ENCODE results near the gene CCND2. TPM values are rescaled to one million over a fixed set of nuclear protein-coding genes. Genes with fewer than 3 reads are reported as not detected.

The CCND2 gene
- total and polyA plus RNA-seq, 7 donors, result 7.8 to 178 (median 98.7) TPM

DNA sequence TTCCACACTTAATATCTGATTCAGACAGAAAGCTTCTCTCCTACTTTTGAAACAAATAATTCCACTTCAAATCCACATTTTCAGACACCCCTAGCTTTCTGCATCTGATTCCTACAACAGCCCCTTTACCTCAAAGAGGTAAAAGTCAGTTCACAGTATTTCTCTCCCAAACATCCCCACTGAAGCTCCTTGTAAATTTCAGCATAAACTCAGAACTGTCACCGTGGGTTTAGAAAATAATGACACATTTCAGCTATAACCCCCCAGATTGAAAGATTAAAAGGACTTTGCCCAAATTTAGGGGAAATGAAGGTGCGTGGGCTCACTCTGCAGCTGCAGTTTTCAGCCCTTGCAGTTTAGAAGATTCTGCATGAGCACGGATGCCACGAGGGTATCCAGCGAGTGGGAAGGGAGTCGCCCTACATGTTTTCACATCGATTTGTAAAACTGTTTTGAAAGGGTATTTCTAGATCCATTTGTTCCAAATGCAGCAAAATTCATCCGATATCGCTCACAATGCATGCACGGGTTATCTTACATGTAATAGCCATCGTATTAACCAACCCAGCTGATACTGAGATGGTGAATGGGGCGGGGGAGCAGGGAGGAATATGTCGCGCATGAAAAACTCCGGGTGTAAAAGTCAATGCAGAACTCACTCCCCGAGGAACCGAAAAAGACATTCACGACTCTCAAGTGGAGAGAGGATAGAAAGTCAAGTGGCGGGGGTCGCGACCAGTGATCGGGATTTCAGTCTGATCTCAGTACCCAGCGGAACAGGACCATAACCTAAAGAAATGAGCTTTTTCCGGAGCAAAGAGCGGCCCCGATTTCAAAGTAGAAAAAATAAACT is 5.0 kb upstream of the CCND2 start:
- no peaks in the 10 kb centered on the region for H3K27me3 ChIP-seq
- WGBS, 2 donors, result 1% methylated on average over 26 of the region's 26 CpGs

DNA sequence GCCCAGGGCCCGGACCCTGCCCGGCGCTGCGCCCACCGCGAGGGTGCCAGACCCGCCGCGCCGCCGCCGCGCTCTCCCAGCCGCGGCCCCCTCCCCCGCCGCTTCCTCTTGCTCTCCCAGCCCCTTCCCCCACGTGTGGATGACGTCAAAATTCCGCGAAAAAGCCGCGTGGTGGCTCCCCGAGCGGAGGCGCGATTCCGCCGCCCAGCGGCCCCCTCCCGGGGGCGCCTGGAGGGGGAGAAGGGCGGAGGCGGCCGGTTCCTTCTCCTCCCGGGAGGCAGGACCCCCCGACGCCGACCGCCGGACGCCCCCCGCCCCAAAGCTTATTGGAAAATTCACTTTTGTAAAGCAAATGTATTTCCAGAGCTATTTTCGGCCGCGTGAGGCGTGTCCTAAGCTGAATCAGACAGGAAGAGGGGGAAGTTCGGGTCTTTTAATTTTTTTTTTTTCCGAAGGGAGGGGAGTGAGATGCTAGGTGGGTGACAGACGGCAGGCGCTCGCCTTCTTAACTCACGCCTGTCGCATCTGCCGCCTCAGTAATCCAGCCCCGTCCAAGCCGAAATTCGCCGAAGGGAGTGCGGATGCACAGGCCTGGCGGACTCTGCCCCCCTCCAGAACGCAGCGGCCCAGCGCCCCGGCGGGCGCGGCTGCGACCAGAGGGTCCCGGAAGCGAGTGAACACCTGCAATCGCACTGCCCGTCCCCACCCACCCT is 4.1 kb upstream of the CCND2 start:
- WGBS, 2 donors, result 1% methylated on average over 73 of the region's 73 CpGs
- peak overlapping the region; percentile 44 to 91 (median 74) for H3K4me3 ChIP-seq
- H3K27ac ChIP-seq, result peak overlapping the region; percentile 93 to 99 (median 95)
- H3K9me3 ChIP-seq, result no peaks in the 10 kb centered on the region
- intact Hi-C loops (cut with DNase I), result loop anchor here (5.0 kb wide), 1 partner anchor 102 kb away; no protein-coding TSS in a partner anchor
- no peaks in the 10 kb centered on the region for H3K27me3 ChIP-seq
- peaks cover 0 to 37% (median 28%) of the 10 kb centered on the region in 4 donors for H3K4me1 ChIP-seq
- no peaks in the 10 kb centered on the region for H3K36me3 ChIP-seq
- DNase-seq, result peak; percentile 95
- peak; percentile 65 to 83 (median 74) for TF ChIP-seq POLR2AphosphoS5 (IDR thresholded peaks at IDR 0.05)
- TF ChIP-seq, protein P1, sequence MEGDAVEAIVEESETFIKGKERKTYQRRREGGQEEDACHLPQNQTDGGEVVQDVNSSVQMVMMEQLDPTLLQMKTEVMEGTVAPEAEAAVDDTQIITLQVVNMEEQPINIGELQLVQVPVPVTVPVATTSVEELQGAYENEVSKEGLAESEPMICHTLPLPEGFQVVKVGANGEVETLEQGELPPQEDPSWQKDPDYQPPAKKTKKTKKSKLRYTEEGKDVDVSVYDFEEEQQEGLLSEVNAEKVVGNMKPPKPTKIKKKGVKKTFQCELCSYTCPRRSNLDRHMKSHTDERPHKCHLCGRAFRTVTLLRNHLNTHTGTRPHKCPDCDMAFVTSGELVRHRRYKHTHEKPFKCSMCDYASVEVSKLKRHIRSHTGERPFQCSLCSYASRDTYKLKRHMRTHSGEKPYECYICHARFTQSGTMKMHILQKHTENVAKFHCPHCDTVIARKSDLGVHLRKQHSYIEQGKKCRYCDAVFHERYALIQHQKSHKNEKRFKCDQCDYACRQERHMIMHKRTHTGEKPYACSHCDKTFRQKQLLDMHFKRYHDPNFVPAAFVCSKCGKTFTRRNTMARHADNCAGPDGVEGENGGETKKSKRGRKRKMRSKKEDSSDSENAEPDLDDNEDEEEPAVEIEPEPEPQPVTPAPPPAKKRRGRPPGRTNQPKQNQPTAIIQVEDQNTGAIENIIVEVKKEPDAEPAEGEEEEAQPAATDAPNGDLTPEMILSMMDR (IDR thresholded peaks at IDR 0.05), result peak in 2 of 4 experiments; percentile 29
- TF ChIP-seq POLR2A (IDR thresholded peaks at IDR 0.05), result peak in 1 of 2 donors; percentile 69
- peak in 2 of 4 donors; percentile 63 to 75 for TF ChIP-seq EP300 (IDR thresholded peaks at IDR 0.05)

More for the DNA sequence above, 5.0 kb upstream of the CCND2 start:
- peaks cover 0 to 37% (median 28%) of the 10 kb centered on the region in 4 donors for H3K4me1 ChIP-seq
- no peaks in the 10 kb centered on the region for H3K9me3 ChIP-seq
- DNase-seq, result no peak
- intact Hi-C loops (cut with DNase I), result loop anchor here (5.0 kb wide), 1 partner anchor 101 kb away; no protein-coding TSS in a partner anchor
- peak overlapping the region; percentile 93 to 99 (median 95) for H3K27ac ChIP-seq
- H3K36me3 ChIP-seq, result no peaks in the 10 kb centered on the region
- TF ChIP-seq, protein P1 (IDR thresholded peaks at IDR 0.05), result no peak
- TF ChIP-seq EP300 (IDR thresholded peaks at IDR 0.05), result no peak
- TF ChIP-seq POLR2AphosphoS5 (IDR thresholded peaks at IDR 0.05), result peak in 2 of 4 donors; percentile 15 to 24
- peak overlapping the region; percentile 44 to 91 (median 74) for H3K4me3 ChIP-seq

DNA sequence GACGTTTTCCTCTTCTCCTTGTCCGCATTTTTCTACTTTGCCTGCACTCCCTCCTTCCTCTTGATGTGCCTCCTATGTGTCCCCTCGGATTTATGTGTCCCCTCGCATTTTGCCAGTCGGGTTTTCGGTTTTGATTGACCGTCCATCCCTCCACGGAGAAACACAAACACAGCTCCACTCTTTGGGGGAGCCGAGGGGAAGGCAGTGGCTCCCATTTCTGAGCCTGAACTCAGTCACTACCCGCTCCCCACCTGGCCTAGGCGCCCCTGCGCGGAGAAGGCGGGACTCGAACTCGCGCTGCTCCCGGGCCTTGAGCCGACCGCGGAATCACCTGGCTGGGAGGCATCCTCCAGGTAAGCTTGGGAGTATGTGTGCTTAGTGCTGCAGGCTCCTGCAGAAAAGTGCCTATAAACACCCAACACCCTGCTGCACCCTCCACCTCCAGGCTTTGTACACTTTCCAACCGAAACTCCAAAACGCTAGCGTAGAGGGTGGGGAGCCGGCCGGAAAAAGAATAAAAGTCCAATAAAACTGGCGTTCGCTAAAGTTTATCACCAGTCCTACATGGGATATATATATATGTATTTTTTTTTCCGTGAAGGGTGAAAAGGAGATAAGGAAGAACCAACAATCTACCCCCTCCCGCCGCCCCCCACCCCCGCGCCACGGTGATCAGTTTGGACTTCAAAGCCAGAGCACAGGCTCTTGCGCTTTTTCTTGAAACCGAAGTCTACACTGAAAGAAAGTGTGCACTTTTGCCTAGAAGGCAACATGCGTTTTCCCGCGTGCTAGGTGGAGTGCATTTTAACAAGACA is 3.3 kb upstream of the CCND2 start:
- peak; percentile 65 for DNase-seq
- Histone ChIP-seq H3K4me1 (peaks cover 0 to 37% (median 28%) of the 10 kb centered on the region in 4 donors), H3K36me3 (no peaks in the 10 kb centered on the region), H3K4me3 (peak overlapping the region; percentile 44 to 91 (median 74)), H3K9me3 (no peaks in the 10 kb centered on the region), H3K27me3 (no peaks in the 10 kb centered on the region), H3K27ac (peak overlapping the region; percentile 93 to 99 (median 95))
- WGBS, 2 donors, result 1 to 3% methylated on average over 39 of the region's 39 CpGs
- no peak for TF ChIP-seq EP300 (IDR thresholded peaks at IDR 0.05)
- no peak for TF ChIP-seq POLR2A (IDR thresholded peaks at IDR 0.05)
- TF ChIP-seq POLR2AphosphoS5 (IDR thresholded peaks at IDR 0.05), result no peak
- TF ChIP-seq, protein P1 (IDR thresholded peaks at IDR 0.05), result no peak
- intact Hi-C loops (cut with DNase I), result loop anchor here (10.0 kb wide), 1 partner anchor 1195 kb away; the partner anchor contains the start of gene TSPAN9
